Measurements from ENCODE around the gene CDH12.
"Not testable (repeated sequence)": the region's sequence is repeated elsewhere in the genome, so short reads cannot be mapped to it uniquely, and the experiment has no call there.

DNA sequence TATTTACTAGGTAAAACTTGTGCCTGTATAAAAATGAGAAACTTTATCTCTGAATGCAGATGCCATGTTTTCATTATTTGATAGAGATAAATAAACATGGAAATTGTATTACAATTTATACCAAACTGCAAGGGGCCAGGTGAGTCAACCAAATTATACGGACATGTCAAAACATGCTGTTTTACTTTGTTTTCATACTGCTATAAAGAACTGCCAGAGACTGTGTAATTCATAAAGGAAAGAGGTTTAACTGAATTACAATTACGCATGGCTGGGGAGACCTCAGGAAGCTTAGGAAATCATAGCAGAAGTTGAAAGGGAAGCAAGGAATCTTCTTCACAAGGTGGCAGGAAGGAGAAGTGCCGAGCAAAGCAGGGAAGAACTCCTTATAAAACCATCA is 840.3 kb downstream of the CDH12 start:
- not testable (repeated sequence) for TF ChIP-seq EZH2 (IDR thresholded peaks at IDR 0.05; ENCODE audit: insufficient read depth, poor library complexity, severe bottlenecking); EZH2phosphoT487 (IDR thresholded peaks at IDR 0.05; ENCODE audit: insufficient read depth, low read depth)
